Esophagus squamous epithelium (tissue), 4 donors: ENCODE results near the gene ARRB1.

Experiments used
- CTCF ChIP-seq, 6 experiments: fragments of 450-650 bp in 4 of 6; fragments of 200-600 bp in 2 of 6; sonication (generic) in 2 of 6; IDR thresholded peaks; one replicate each; pipeline ENCODE4 v1.5.1; 2016 to 2019; ENCODE audit warnings: antibody characterized with exemption in 6 of 6, mild to moderate bottlenecking in 4 of 6, moderate library complexity in 4 of 6
- POLR2A ChIP-seq, 4 donors: fragments of 450-650 bp; IDR thresholded peaks; one replicate each; pipeline ENCODE4 v1.6.1; 2017; ENCODE audit warnings: antibody characterized with exemption in 4 of 4, mild to moderate bottlenecking in 4 of 4, moderate library complexity in 3 of 4

DNA sequence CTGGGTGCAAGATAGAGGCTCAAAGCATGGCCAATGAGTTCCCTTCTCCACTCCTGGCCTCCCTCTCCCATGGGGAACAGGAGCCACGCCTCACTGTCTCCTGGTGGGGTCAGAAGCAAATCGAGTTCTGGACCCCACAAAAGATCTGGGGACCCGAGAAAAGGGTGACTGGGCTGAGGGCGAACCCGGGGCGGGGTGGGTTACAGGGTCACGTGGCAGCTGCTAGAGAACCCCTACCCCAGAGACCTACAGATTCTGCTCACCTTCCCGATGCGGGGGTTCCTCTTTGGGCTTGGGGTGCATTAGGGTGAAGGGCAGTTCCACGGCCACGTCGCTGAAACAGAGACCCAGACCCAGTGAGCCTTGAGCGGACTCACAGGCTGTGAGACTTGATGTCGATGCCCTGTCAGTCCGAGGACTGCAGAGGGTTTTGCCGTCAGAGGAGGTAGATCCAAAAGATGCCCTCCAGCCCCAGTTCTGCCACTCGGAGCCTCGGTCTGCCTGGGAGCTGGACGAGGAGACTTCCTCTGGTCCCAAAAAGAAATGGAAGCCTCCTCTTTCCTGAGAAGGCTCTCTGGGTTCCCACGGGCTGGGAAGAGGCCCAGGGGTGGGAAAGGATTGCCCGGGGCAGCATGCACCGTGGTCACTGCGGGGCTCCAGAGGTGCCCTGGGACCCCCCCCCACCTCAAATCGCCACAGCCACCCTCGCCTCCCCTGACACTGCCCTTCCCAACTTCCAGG lies 82.7 kb downstream of the ARRB1 start:
- TF ChIP-seq CTCF (IDR thresholded peaks at IDR 0.05) (no peak), POLR2A (IDR thresholded peaks at IDR 0.05) (no peak)
